H9 (cell line): Measurements from ENCODE around the gene PDZD2. TPM values are rescaled to one million over a fixed set of nuclear protein-coding genes. Genes with fewer than 3 reads are reported as not detected.

Experiments used
- DNase-seq: peaks from one replicate; pipeline ENCODE4 v3.0.0-alpha.2; 2017
- H2AFZ ChIP-seq: one replicate; pipeline ENCODE4 v1.6.1; 2013; ENCODE audit warnings: mild to moderate bottlenecking, low read length, control low read depth, moderate library complexity
- H2AK5ac ChIP-seq: 2 replicates; pipeline ENCODE4 v1.6.1; 2013; ENCODE audit warnings: low read length, control low read depth, mixed read lengths; ENCODE audit not compliant: insufficient read length
- H2BK120ac ChIP-seq: one replicate; pipeline ENCODE4 v1.6.1; 2013; ENCODE audit warnings: low read depth, mild to moderate bottlenecking, low read length, control low read depth, inconsistent platforms; ENCODE audit not compliant: poor library complexity, severe bottlenecking
- H2BK12ac ChIP-seq: 2 replicates; pipeline ENCODE4 v1.6.1; 2013; ENCODE audit warnings: low read length, control low read depth, mixed read lengths, low read depth; ENCODE audit not compliant: insufficient read length
- H2BK15ac ChIP-seq: 2 replicates; pipeline ENCODE4 v1.6.1; 2013; ENCODE audit warnings: low read depth, low read length, control low read depth
- H2BK20ac ChIP-seq: one replicate; pipeline ENCODE4 v1.6.1; 2013; ENCODE audit warnings: low read depth, mild to moderate bottlenecking, low read length, control low read depth, inconsistent platforms; ENCODE audit not compliant: poor library complexity, severe bottlenecking
- H2BK5ac ChIP-seq: 2 replicates; pipeline ENCODE4 v1.6.1; 2013; ENCODE audit warnings: low read length, control low read depth, mixed read lengths; ENCODE audit not compliant: insufficient read length
- H3K14ac ChIP-seq: 2 replicates; pipeline ENCODE4 v1.6.1; 2013; ENCODE audit warnings: low read length, control low read depth; ENCODE audit not compliant: insufficient read depth
- H3K18ac ChIP-seq: 2 replicates; pipeline ENCODE4 v1.6.1; 2013; ENCODE audit warnings: low read depth, mild to moderate bottlenecking, mixed read lengths, low read length, control low read depth; ENCODE audit not compliant: insufficient read length
- H3K23ac ChIP-seq: 2 replicates; pipeline ENCODE4 v1.6.1; 2013; ENCODE audit warnings: low read length, control low read depth, mixed read lengths, low read depth; ENCODE audit not compliant: insufficient read length
- H3K23me2 ChIP-seq: 2 replicates; pipeline ENCODE4 v1.6.1; 2013; ENCODE audit warnings: low read depth, mild to moderate bottlenecking, mixed read lengths, low read length, control low read depth; ENCODE audit not compliant: insufficient read length, poor library complexity, severe bottlenecking
- H3K27ac ChIP-seq: 2 replicates; pipeline ENCODE4 v1.5.1; 2013; ENCODE audit warnings: low read length, control low read depth, mixed read lengths, low read depth; ENCODE audit not compliant: insufficient read length
- H3K27me3 ChIP-seq: 2 replicates; pipeline ENCODE4 v1.6.1; 2013; ENCODE audit warnings: low read length, control low read depth, inconsistent platforms; ENCODE audit not compliant: insufficient read depth
- H3K4ac ChIP-seq: 2 replicates; pipeline ENCODE4 v1.6.1; 2013; ENCODE audit warnings: low read depth, mild to moderate bottlenecking, control low read depth, inconsistent platforms, low read length, moderate library complexity
- H3K4me1 ChIP-seq: 2 replicates; pipeline ENCODE4 v1.6.1; 2013; ENCODE audit warnings: low read length, control low read depth, inconsistent platforms; ENCODE audit not compliant: insufficient read depth
- H3K4me2 ChIP-seq: 2 replicates; pipeline ENCODE4 v1.6.1; 2013; ENCODE audit warnings: low read length, control low read depth, mixed read lengths; ENCODE audit not compliant: insufficient read length, insufficient read depth
- H3K56ac ChIP-seq: 2 replicates; pipeline ENCODE4 v1.6.1; 2013; ENCODE audit warnings: low read depth, mild to moderate bottlenecking, mixed read lengths, low read length, control low read depth; ENCODE audit not compliant: insufficient read length
- H3K79me1 ChIP-seq: 2 replicates; pipeline ENCODE4 v1.6.1; 2013; ENCODE audit warnings: low read depth, mild to moderate bottlenecking, moderate library complexity, low read length, control low read depth, inconsistent platforms; ENCODE audit not compliant: insufficient read depth, poor library complexity, severe bottlenecking
- H3K79me2 ChIP-seq: 2 replicates; pipeline ENCODE4 v1.6.1; 2013; ENCODE audit warnings: low read length, control low read depth, inconsistent platforms; ENCODE audit not compliant: insufficient read depth
- H3K9ac ChIP-seq: 2 replicates; pipeline ENCODE4 v1.6.1; 2013; ENCODE audit warnings: low read length, control low read depth, mixed read lengths; ENCODE audit not compliant: insufficient read length; ENCODE audit errors: extremely low read depth
- H3K9me3 ChIP-seq: one replicate; pipeline ENCODE4 v1.6.1; 2013; ENCODE audit warnings: low read depth, low read length, inconsistent platforms; ENCODE audit not compliant: control insufficient read depth
- H3T11ph ChIP-seq: one replicate; pipeline ENCODE4 v1.6.1; 2013; ENCODE audit warnings: mild to moderate bottlenecking, low read length, control low read depth, inconsistent platforms
- H4K20me1 ChIP-seq: one replicate; pipeline ENCODE4 v1.6.1; 2013; ENCODE audit not compliant: control insufficient read depth, insufficient read length, insufficient read depth
- H4K5ac ChIP-seq: 2 replicates; pipeline ENCODE4 v1.6.1; 2013; ENCODE audit warnings: low read depth, mild to moderate bottlenecking, mixed read lengths, low read length, control low read depth; ENCODE audit not compliant: insufficient read length
- H4K8ac ChIP-seq: replicated peaks from 2 replicates; pipeline ENCODE4 v1.6.1; 2013; ENCODE audit warnings: low read length, control low read depth, mixed read lengths, low read depth; ENCODE audit not compliant: insufficient read length
- H4K91ac ChIP-seq: 2 replicates; pipeline ENCODE4 v1.6.1; 2013; ENCODE audit warnings: low read depth, mild to moderate bottlenecking, moderate library complexity, mixed read lengths, low read length, control low read depth; ENCODE audit not compliant: insufficient read length
- H3K27ac Mint-ChIP-seq, 3 experiments: 2 replicates in 2 of 3; 3 replicates in 1 of 3; pipeline ENCODE4 v1.8.0; 2020 to 2021; ENCODE audit warnings: mixed read lengths in 3 of 3, mild to moderate bottlenecking in 1 of 3, moderate library complexity in 1 of 3
- H3K27me3 Mint-ChIP-seq: 2 replicates; pipeline ENCODE4 v1.8.0; 2021; ENCODE audit warnings: low read depth, mild to moderate bottlenecking, moderate library complexity, mixed read lengths
- H3K36me3 Mint-ChIP-seq, 3 experiments: 2 replicates in 2 of 3; 3 replicates in 1 of 3; pipeline ENCODE4 v1.8.0; 2020 to 2021; ENCODE audit warnings: low read depth in 3 of 3, mixed read lengths in 3 of 3; ENCODE audit not compliant: insufficient read depth in 1 of 3
- H3K4me1 Mint-ChIP-seq, 2 experiments: 2 replicates each; pipeline ENCODE4 v1.8.0; 2020; ENCODE audit warnings: mixed read lengths in 2 of 2
- H3K4me3 Mint-ChIP-seq, 2 experiments: 2 replicates in 1 of 2; 3 replicates in 1 of 2; pipeline ENCODE4 v1.8.0; 2020 to 2021; ENCODE audit warnings: mild to moderate bottlenecking in 2 of 2, mixed read lengths in 2 of 2, moderate library complexity in 1 of 2
- H3K9me3 Mint-ChIP-seq, 2 experiments: 2 replicates in 1 of 2; 3 replicates in 1 of 2; pipeline ENCODE4 v1.8.0; 2020; ENCODE audit warnings: mild to moderate bottlenecking in 2 of 2, mixed read lengths in 2 of 2, moderate library complexity in 1 of 2
- WGBS: extraction: QIAGEN DNeasy Blood & Tissue Kit; methylation state at CpG from one replicate; pipeline ENCODE4 v1.1.7; 2013; ENCODE audit warnings: missing lambda C conversion rate, low lambda C conversion rate, mixed read lengths; ENCODE audit not compliant: insufficient read length; ENCODE audit errors: extremely low coverage; 5-methylcytosine and 5-hydroxymethylcytosine counted together
- total RNA-seq: library from RNA; stranded (reverse); gene quantifications from 2 replicates; pipeline ENCODE4 v1.2.1, GENCODE V29; 2021
- TF ChIP-seq, protein P1 (sequence below): fragments of 200-600 bp; sonication (generic); conservative IDR thresholded peaks from 3 replicates; pipeline ENCODE4 v1.8.0; 2021; ENCODE audit warnings: antibody characterized with exemption, mild to moderate bottlenecking

The PDZD2 gene
- total RNA-seq, 1 experiment from 2014 or later, result 9.9 TPM

DNA sequence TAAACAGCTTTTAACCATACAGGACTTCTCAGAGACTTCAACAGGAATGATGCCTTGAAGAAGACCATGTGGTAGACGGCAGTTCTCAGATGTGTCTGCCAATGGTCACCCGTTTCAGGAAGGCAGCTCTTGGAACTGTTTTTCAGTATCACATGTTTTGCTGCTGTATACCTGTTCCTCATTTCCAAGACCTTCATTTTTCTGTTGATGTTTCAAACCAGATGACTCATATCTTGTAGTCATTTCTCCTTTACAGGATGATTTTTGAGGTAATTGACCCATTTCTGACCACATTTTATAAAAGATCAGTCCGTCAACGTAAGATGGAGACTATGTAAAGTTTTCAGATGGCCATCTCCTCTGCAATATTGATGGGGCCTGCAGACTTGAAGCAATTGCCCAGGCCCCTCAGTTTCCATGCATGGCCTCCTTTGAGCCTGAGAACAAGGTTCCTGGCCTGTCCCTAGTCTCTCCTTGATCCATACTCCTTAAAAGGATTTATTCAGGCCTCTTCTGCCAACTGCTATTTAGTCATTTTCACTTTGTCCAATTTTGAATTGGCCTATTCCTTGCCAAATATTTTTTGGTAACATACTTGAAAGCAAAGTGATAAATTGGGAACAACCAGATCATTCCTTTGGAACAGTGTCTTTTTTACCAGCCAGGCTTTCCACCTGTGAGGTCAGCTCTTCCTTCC is 128.6 kb downstream of the PDZD2 start:
- Histone ChIP-seq H3K23me2 (no peaks in the 10 kb centered on the region), H3K56ac (no peak overlapping the region), H3K18ac (no peak overlapping the region), H4K5ac (no peak overlapping the region), H3K4me1 (peaks cover 5% of the 10 kb centered on the region; the same call in 1 of the 2 replicates), H2BK20ac (no peak overlapping the region), H3K27me3 (no peaks in the 10 kb centered on the region; the same call in 1 of the 2 replicates), H2AFZ (no peak overlapping the region), H3K27ac (no peak overlapping the region), H2BK12ac (no peak overlapping the region), H3T11ph (no peak overlapping the region), H3K14ac (no peak overlapping the region), H4K91ac (no peak overlapping the region), H2AK5ac (no peak overlapping the region), H3K9ac (no peak overlapping the region), H2BK15ac (no peak overlapping the region), H4K20me1 (no peaks in the 10 kb centered on the region), H2BK120ac (no peak overlapping the region), H3K23ac (no peak overlapping the region), H3K9me3 (no peaks in the 10 kb centered on the region), H3K4me2 (no peak overlapping the region), H4K8ac (no peak overlapping the region), H3K79me1 (no peaks in the 10 kb centered on the region), H2BK5ac (no peak overlapping the region), H3K4ac (no peak overlapping the region), H3K79me2 (no peaks in the 10 kb centered on the region)
- H3K4me1 Mint-ChIP-seq, result peaks cover 27 to 29% of the 10 kb centered on the region in 2 experiments
- no CpG with 5 or more reads among the region's 4 CpGs for WGBS
- TF ChIP-seq, protein P1, sequence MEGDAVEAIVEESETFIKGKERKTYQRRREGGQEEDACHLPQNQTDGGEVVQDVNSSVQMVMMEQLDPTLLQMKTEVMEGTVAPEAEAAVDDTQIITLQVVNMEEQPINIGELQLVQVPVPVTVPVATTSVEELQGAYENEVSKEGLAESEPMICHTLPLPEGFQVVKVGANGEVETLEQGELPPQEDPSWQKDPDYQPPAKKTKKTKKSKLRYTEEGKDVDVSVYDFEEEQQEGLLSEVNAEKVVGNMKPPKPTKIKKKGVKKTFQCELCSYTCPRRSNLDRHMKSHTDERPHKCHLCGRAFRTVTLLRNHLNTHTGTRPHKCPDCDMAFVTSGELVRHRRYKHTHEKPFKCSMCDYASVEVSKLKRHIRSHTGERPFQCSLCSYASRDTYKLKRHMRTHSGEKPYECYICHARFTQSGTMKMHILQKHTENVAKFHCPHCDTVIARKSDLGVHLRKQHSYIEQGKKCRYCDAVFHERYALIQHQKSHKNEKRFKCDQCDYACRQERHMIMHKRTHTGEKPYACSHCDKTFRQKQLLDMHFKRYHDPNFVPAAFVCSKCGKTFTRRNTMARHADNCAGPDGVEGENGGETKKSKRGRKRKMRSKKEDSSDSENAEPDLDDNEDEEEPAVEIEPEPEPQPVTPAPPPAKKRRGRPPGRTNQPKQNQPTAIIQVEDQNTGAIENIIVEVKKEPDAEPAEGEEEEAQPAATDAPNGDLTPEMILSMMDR, result no peak
- H3K36me3 Mint-ChIP-seq, result peaks cover 0 to 5% (median 0%) of the 10 kb centered on the region in 3 experiments; a peak in 1 of 7 replicates
- H3K4me3 Mint-ChIP-seq, result no peak overlapping the region
- H3K27me3 Mint-ChIP-seq, result peaks cover 8% of the 10 kb centered on the region
- no peak for DNase-seq
- no peak overlapping the region for H3K27ac Mint-ChIP-seq
- H3K9me3 Mint-ChIP-seq, result no peaks in the 10 kb centered on the region
